Calu3 (cell line): ENCODE data around the gene BCL2L13. TPM values are rescaled to one million over a fixed set of nuclear protein-coding genes. Genes with fewer than 3 reads are reported as not detected.
A peak's percentile ranks its signal among the peaks of the same experiment; 100 is the strongest.

Experiments used
- BruUV-seq: library from RNA; stranded (reverse); fragments of 400-500 nt; replicated peaks from 2 replicates; lab custom pipeline; 2021; lab: Mats Ljungman, UMichigan
- CTCF ChIA-PET: fragments of 300-600 bp; sonication (Branson Sonifier 250); formaldehyde crosslinking; loops from one replicate; lab custom pipeline; 2022; ENCODE audit warnings: antibody characterized with exemption; lab: Charles Lee
- DNase-seq: peaks from one replicate; pipeline ENCODE4 v3.0.0; 2022
- H3K27ac Mint-ChIP-seq: one replicate; pipeline ENCODE4 v1.8.0; 2022; ENCODE audit warnings: mixed read lengths; ENCODE audit not compliant: unreplicated experiment
- H3K27me3 Mint-ChIP-seq: one replicate; pipeline ENCODE4 v1.8.0; 2022; ENCODE audit warnings: mixed read lengths; ENCODE audit not compliant: unreplicated experiment
- H3K36me3 Mint-ChIP-seq: one replicate; pipeline ENCODE4 v1.8.0; 2022; ENCODE audit warnings: mild to moderate bottlenecking, moderate library complexity, mixed read lengths; ENCODE audit not compliant: insufficient read depth, unreplicated experiment
- H3K4me1 Mint-ChIP-seq: one replicate; pipeline ENCODE4 v1.8.0; 2022; ENCODE audit warnings: mild to moderate bottlenecking, low read depth, mixed read lengths; ENCODE audit not compliant: unreplicated experiment
- H3K4me3 Mint-ChIP-seq: one replicate; pipeline ENCODE4 v1.8.0; 2022; ENCODE audit warnings: mild to moderate bottlenecking, low read depth, moderate library complexity, mixed read lengths; ENCODE audit not compliant: unreplicated experiment
- H3K9me3 Mint-ChIP-seq: one replicate; pipeline ENCODE4 v1.8.0; 2022; ENCODE audit warnings: low read depth, mixed read lengths; ENCODE audit not compliant: unreplicated experiment
- CTCF ChIP-seq: fragments of 200-600 bp; IDR thresholded peaks from one replicate; pipeline ENCODE4 v1.8.0; 2022; ENCODE audit warnings: antibody characterized with exemption; ENCODE audit not compliant: unreplicated experiment
- intact Hi-C: fragments of 100-400 bp; cut with micrococcal nuclease; formaldehyde crosslinking; loops from one replicate; pipeline ENCODE4 v1.10.0; 2022; ENCODE audit not compliant: unreplicated experiment
- total RNA-seq: library from RNA; stranded (reverse); gene quantifications from 2 replicates; pipeline ENCODE4 v1.2.3, GENCODE V29; 2022

BCL2L13 gene
- total RNA-seq, 1 experiment from 2014 or later: 49.3 TPM

- intact Hi-C loops: no loop called here
- TF ChIP-seq CTCF: no peak
- DNase-seq: no peak
- no peaks in the 10 kb centered on the region for H3K9me3 Mint-ChIP-seq
- H3K27me3 Mint-ChIP-seq: no peaks in the 10 kb centered on the region
- no TSS peak for BruUV-seq
- no peaks in the 10 kb centered on the region for H3K4me1 Mint-ChIP-seq
- H3K27ac Mint-ChIP-seq: no peak overlapping the region
- CTCF ChIA-PET: interaction anchor here (0.9 kb wide), 1 partner anchor 175 kb away, joined by 3 read pairs; no protein-coding TSS in a partner anchor
- peaks cover 48% of the 10 kb centered on the region for H3K36me3 Mint-ChIP-seq
- no peak overlapping the region for H3K4me3 Mint-ChIP-seq
Measured at GRCh38 chr22:17733466-17733865, 94.9 kb downstream of the BCL2L13 start.

GRCh38 chr22:17734187-17734586, 95.6 kb downstream of the BCL2L13 start:
- no peak for DNase-seq
- TF ChIP-seq CTCF: no peak
- CTCF ChIA-PET: interaction anchor here (0.9 to 1.0 kb wide), 2 partner anchors 21 to 175 kb away, joined by 3 to 4 read pairs; no protein-coding TSS in a partner anchor

GRCh38 chr22:17738386-17739128, 100.0 kb downstream of the BCL2L13 start:
- intact Hi-C loops: no loop called here
- no peak for DNase-seq
- Mint-ChIP-seq H3K4me3 (no peak overlapping the region), H3K9me3 (no peaks in the 10 kb centered on the region), H3K27ac (no peak overlapping the region), H3K27me3 (no peaks in the 10 kb centered on the region), H3K4me1 (no peaks in the 10 kb centered on the region), H3K36me3 (peaks cover 39% of the 10 kb centered on the region)
- TF ChIP-seq CTCF: no peak
- BruUV-seq: no TSS peak
- CTCF ChIA-PET: interaction anchor here (2.8 kb wide), 1 partner anchor 180 kb away, joined by 9 read pairs; no protein-coding TSS in a partner anchor

More at GRCh38 chr22:17734187-17734586, 95.6 kb downstream of the BCL2L13 start:
- Mint-ChIP-seq H3K27ac (no peak overlapping the region), H3K4me3 (no peak overlapping the region), H3K9me3 (no peaks in the 10 kb centered on the region), H3K36me3 (peaks cover 47% of the 10 kb centered on the region), H3K4me1 (no peaks in the 10 kb centered on the region), H3K27me3 (no peaks in the 10 kb centered on the region)
- BruUV-seq: no TSS peak
- intact Hi-C loops: no loop called here

- Mint-ChIP-seq H3K4me3 (no peak overlapping the region), H3K27ac (peak overlapping the region; percentile 15), H3K4me1 (no peaks in the 10 kb centered on the region), H3K36me3 (peaks cover 35% of the 10 kb centered on the region), H3K27me3 (no peaks in the 10 kb centered on the region), H3K9me3 (no peaks in the 10 kb centered on the region)
- TF ChIP-seq CTCF: no peak
- DNase-seq: no peak
- intact Hi-C loops: no loop called here
- CTCF ChIA-PET: interaction anchor here (0.6 to 2.8 kb wide), 3 partner anchors 46 to 1303 kb away, joined by 3 to 9 read pairs (median 6); no protein-coding TSS in a partner anchor
- no TSS peak for BruUV-seq
Measured at GRCh38 chr22:17739196-17739975, 100.8 kb downstream of the BCL2L13 start.
